HEK293T (cell line): ENCODE results near the gene PPP2R5C.

ENCODE experiments used
- BHLHE40 ChIP-seq: fragments of 450-650 bp; IDR thresholded peaks from 2 replicates; pipeline ENCODE4 v1.6.1; 2016; ENCODE audit warnings: mild to moderate bottlenecking, moderate library complexity, borderline replicate concordance
- ELF4 ChIP-seq: fragments of 450-650 bp; IDR thresholded peaks from 2 replicates; pipeline ENCODE4 v1.6.1; 2017; ENCODE audit warnings: antibody characterized with exemption
- FOXK2 ChIP-seq: fragments of 450-650 bp; IDR thresholded peaks from 2 replicates; pipeline ENCODE4 v1.6.1; 2016; ENCODE audit warnings: mild to moderate bottlenecking
- FOXM1 ChIP-seq: fragments of 450-650 bp; IDR thresholded peaks from 2 replicates; pipeline ENCODE4 v1.6.1; 2017; ENCODE audit warnings: mild to moderate bottlenecking, borderline replicate concordance
- HDGF ChIP-seq: fragments of 450-650 bp; IDR thresholded peaks from 2 replicates; pipeline ENCODE4 v1.6.1; 2017; ENCODE audit warnings: antibody characterized with exemption, borderline replicate concordance
- L3MBTL2 ChIP-seq: fragments of 450-650 bp; conservative IDR thresholded peaks from 2 replicates; pipeline ENCODE4 v1.6.1; 2016; ENCODE audit warnings: mild to moderate bottlenecking
- LEF1 ChIP-seq: fragments of 450-650 bp; IDR thresholded peaks from 2 replicates; pipeline ENCODE4 v1.6.1; 2017; ENCODE audit warnings: mild to moderate bottlenecking, borderline replicate concordance
- SP1 ChIP-seq: fragments of 450-650 bp; IDR thresholded peaks from 2 replicates; pipeline ENCODE4 v1.6.1; 2017
- SUZ12 ChIP-seq: fragments of 450-650 bp; IDR thresholded peaks from 2 replicates; pipeline ENCODE4 v1.6.1; 2016; ENCODE audit warnings: mild to moderate bottlenecking
- ZNF384 ChIP-seq: fragments of 450-650 bp; IDR thresholded peaks from 2 replicates; pipeline ENCODE4 v1.6.1; 2016

GRCh38 chr14:101738703-101739320, 22.7 kb upstream of the PPP2R5C start:
- no peak for TF ChIP-seq SP1
- no peak for TF ChIP-seq SUZ12
- TF ChIP-seq HDGF, result no peak
- no peak for TF ChIP-seq FOXK2
- TF ChIP-seq BHLHE40, result no peak
- no peak for TF ChIP-seq FOXM1
- TF ChIP-seq ELF4, result no peak
- TF ChIP-seq L3MBTL2, result no peak
- no peak for TF ChIP-seq ZNF384
- no peak for TF ChIP-seq LEF1
